Psoas muscle (tissue), 8 donors: ENCODE results near the gene RPUSD1. TPM values are rescaled to one million over a fixed set of nuclear protein-coding genes. Genes with fewer than 3 reads are reported as not detected.

ENCODE experiments used
- ATAC-seq, 4 donors: fragments of 200-7000 bp; cut with Tn5 transposase; one replicate each; pipeline ENCODE4 v1.9.1; 2020; ENCODE audit warnings: moderate library complexity in 3 of 4, mild to moderate bottlenecking in 2 of 4
- DNase-seq, 2 donors: peaks; one replicate each; pipeline ENCODE4 v3.0.0-alpha.2; 2020
- H3K27ac ChIP-seq: fragments of 200-600 bp; one replicate; pipeline ENCODE4 v1.8.0; 2022
- H3K27me3 ChIP-seq, 3 donors: fragments of 200-600 bp in 1 of 3; one replicate each; pipeline versions ENCODE4 v1.6.1 to v1.8.0; 2013 to 2022; ENCODE audit warnings: low read length in 2 of 3, mild to moderate bottlenecking in 2 of 3, moderate library complexity in 1 of 3; ENCODE audit not compliant: insufficient read depth in 3 of 3
- H3K36me3 ChIP-seq, 2 donors: fragments of 200-600 bp in 1 of 2; one replicate each; pipeline versions ENCODE4 v1.6.1 to v1.8.0; 2013 to 2022; ENCODE audit warnings: low read depth in 1 of 2, mild to moderate bottlenecking in 1 of 2, moderate library complexity in 1 of 2; ENCODE audit not compliant: insufficient read depth in 1 of 2
- H3K4me1 ChIP-seq: fragments of 200-600 bp; one replicate; pipeline ENCODE4 v1.8.0; 2022
- H3K4me3 ChIP-seq: fragments of 200-600 bp; one replicate; pipeline ENCODE4 v1.8.0; 2022; ENCODE audit warnings: mild to moderate bottlenecking
- H3K9me3 ChIP-seq: fragments of 200-600 bp; one replicate; pipeline ENCODE4 v1.8.0; 2022
- CTCF ChIP-seq: fragments of 200-600 bp; IDR thresholded peaks from one replicate; pipeline ENCODE4 v1.8.0; 2022; ENCODE audit warnings: antibody characterized with exemption
- WGBS, 3 donors: extraction: QIAGEN DNeasy Blood & Tissue Kit; methylation state at CpG; one replicate each; pipeline versions ENCODE4 v1.1.6 to v1.1.7; 2013; 5-methylcytosine and 5-hydroxymethylcytosine counted together
- intact Hi-C, 2 donors: fragments of 100-400 bp; cut with DNase I; formaldehyde crosslinking; loops; one replicate each; pipeline versions ENCODE4 v1.11.0 to v1.14.2; 2022
- polyA plus RNA-seq, 3 donors: library from polyadenylated mRNA; stranded (reverse); fragments of 200-250 nt; gene quantifications; one replicate each; pipeline ENCODE4 v1.2.3, GENCODE V29; 2013
- total RNA-seq, 4 donors: library from RNA; stranded (reverse); fragmentation: NEBNext Ultra II Directional in 2 of 4; extraction: Animal tissue kit (Norgen Biotek cat#: 25700) in 2 of 4; gene quantifications; one replicate each; pipeline versions ENCODE4 v1.2.1 to v1.2.4, GENCODE V29; 2021 to 2023
- donor health status: healthy with polysubstance abuse.
- donor health status: DM: no; HTN: no; CAD: no; lungs with moderate emphysema.
- donor health status: Bipolar disorder and iron deficiency.
- donor health status: healthy.
- donor health status: DM: yes; HTN: yes; CAD: no.
- donor health status: DM: no; HTN: no; CAD: no.
- donor health status: DM: no; HTN: no; CAD: no.
- donor health status: DM: yes; HTN: yes; CAD: no.

The RPUSD1 gene
- total and polyA plus RNA-seq, 7 donors, result 4.4 to 25.7 (median 10.9) TPM

DNA sequence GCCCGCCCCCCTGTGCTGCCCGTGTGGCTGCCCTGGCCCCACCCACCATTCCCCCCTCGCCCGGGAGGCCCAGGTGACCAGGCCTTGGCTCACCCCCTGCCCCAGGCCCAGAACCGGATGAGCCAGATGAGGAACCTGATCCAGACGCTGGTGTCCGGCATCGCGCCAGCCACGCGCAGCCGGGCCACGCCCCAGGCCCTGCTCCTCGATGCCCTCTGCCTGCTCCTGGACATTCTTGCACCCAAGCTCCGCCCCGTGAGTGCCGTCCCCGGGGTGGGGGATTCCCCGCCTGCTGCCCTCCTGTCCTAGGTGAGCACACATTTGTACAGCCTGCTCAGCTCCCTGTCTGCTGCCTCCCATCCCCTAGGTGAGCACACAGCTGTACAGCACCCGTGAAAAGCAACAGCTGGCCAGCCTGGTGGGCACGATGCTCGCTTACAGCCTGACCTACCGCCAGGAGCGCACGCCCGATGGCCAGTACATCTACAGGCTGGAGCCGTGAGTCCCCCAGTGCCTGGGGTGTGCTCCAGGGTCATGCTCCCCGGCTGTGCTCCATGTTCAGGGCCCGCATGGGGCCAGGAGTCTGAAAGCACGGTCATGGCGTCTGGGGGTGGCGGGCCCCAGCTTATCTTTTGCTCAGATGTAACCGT, 7.5 kb upstream of the RPUSD1 start:
- Histone ChIP-seq H3K36me3 (no peaks in the 10 kb centered on the region), H3K27me3 (peaks cover 0 to 25% (median 6%) of the 10 kb centered on the region in 3 donors), H3K4me1 (no peaks in the 10 kb centered on the region), H3K9me3 (no peaks in the 10 kb centered on the region), H3K4me3 (no peak overlapping the region), H3K27ac (no peak overlapping the region)
- TF ChIP-seq CTCF, result no peak
- DNase-seq, result peak in 1 of 2 donors; percentile 44
- ATAC-seq, result no peak
- intact Hi-C loops, result no loop called here
- WGBS, 3 donors, result 81 to 84% (median 84%) methylated on average over 29 to 31 of the region's 33 CpGs

DNA sequence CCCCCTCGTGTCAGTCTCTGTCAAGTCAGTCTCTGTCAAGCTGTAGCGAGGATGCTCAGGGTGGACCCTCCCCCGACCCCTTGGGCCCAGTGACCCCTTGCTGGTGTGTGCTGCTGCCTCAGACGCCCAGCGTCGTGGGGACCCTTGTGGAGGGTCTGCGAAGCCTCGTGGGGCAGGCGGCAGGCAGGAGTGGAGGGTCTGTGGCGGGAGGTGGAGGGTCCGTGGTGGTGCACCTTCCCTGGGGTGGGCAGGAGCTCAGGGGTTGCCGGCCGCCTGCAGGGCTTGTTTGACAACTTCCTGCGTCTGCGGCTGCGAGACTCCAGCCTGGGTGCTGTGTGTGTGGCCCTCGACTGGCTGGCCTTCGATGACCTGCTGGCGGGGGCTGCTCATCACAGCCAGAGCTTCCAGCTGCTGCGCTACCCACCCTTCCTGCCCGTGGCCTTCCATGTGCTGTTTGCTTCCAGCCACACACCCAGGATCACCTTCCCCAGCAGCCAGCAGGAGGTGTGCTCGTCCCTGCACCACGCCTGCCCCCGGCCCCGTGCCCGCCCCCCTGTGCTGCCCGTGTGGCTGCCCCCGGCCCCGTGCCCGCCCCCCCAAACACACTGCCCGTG, 6.8 kb upstream of the RPUSD1 start:
- ATAC-seq (no peak), DNase-seq (no peak)
- H3K4me3 ChIP-seq, result no peak overlapping the region
- H3K27ac ChIP-seq, result no peak overlapping the region
- 83 to 86% (median 83%) methylated on average over 29 to 31 of the region's 31 CpGs for WGBS, 3 donors
- no peaks in the 10 kb centered on the region for H3K4me1 ChIP-seq
- H3K36me3 ChIP-seq, result no peaks in the 10 kb centered on the region
- no peaks in the 10 kb centered on the region for H3K9me3 ChIP-seq
- peaks cover 0 to 19% (median 3%) of the 10 kb centered on the region in 3 donors for H3K27me3 ChIP-seq
- TF ChIP-seq CTCF, result no peak
- intact Hi-C loops, result no loop called here

GRCh38 chr16:794091-794822, 6.1 kb upstream of the RPUSD1 start:
- no peak for TF ChIP-seq CTCF
- ATAC-seq (no peak), DNase-seq (no peak)
- peaks cover 0 to 12% (median 3%) of the 10 kb centered on the region in 3 donors for H3K27me3 ChIP-seq
- H3K27ac ChIP-seq, result no peak overlapping the region
- intact Hi-C loops, result no loop called here
- H3K4me1 ChIP-seq, result no peaks in the 10 kb centered on the region
- no peaks in the 10 kb centered on the region for H3K36me3 ChIP-seq
- 80 to 86% (median 86%) methylated on average over 40 of the region's 40 CpGs for WGBS, 3 donors
- H3K9me3 ChIP-seq, result no peaks in the 10 kb centered on the region
- no peak overlapping the region for H3K4me3 ChIP-seq

- DNase-seq, result no peak
- H3K27me3 ChIP-seq, result peaks cover 0 to 4% (median 2%) of the 10 kb centered on the region in 3 donors
- no peaks in the 10 kb centered on the region for H3K36me3 ChIP-seq
- H3K9me3 ChIP-seq, result no peaks in the 10 kb centered on the region
- intact Hi-C loops, result no loop called here
- WGBS, 3 donors, result 76 to 92% (median 88%) methylated on average over 8 of the region's 8 CpGs
- no peak for TF ChIP-seq CTCF
- H3K27ac ChIP-seq, result no peak overlapping the region
- ATAC-seq, result no peak
- peaks cover 6% of the 10 kb centered on the region for H3K4me1 ChIP-seq
- H3K4me3 ChIP-seq, result no peak overlapping the region
These were observed 5.2 kb upstream of the RPUSD1 start for GRCh38 chr16:793414-793813.
